Calu3 (cell line): ENCODE measurements around the gene CALCOCO1. TPM values are rescaled to one million over a fixed set of nuclear protein-coding genes. Genes with fewer than 3 reads are reported as not detected.

Experiments used
- BruUV-seq: library from RNA; stranded (reverse); fragments of 400-500 nt; replicated peaks from 2 replicates; lab custom pipeline; 2021; lab: Mats Ljungman, UMichigan
- CTCF ChIA-PET: fragments of 300-600 bp; sonication (Branson Sonifier 250); formaldehyde crosslinking; loops from one replicate; lab custom pipeline; 2022; ENCODE audit warnings: antibody characterized with exemption; lab: Charles Lee
- DNase-seq: peaks from one replicate; pipeline ENCODE4 v3.0.0; 2022
- H3K27ac Mint-ChIP-seq: one replicate; pipeline ENCODE4 v1.8.0; 2022; ENCODE audit warnings: mixed read lengths; ENCODE audit not compliant: unreplicated experiment
- H3K27me3 Mint-ChIP-seq: one replicate; pipeline ENCODE4 v1.8.0; 2022; ENCODE audit warnings: mixed read lengths; ENCODE audit not compliant: unreplicated experiment
- H3K36me3 Mint-ChIP-seq: one replicate; pipeline ENCODE4 v1.8.0; 2022; ENCODE audit warnings: mild to moderate bottlenecking, moderate library complexity, mixed read lengths; ENCODE audit not compliant: insufficient read depth, unreplicated experiment
- H3K4me1 Mint-ChIP-seq: one replicate; pipeline ENCODE4 v1.8.0; 2022; ENCODE audit warnings: mild to moderate bottlenecking, low read depth, mixed read lengths; ENCODE audit not compliant: unreplicated experiment
- H3K4me3 Mint-ChIP-seq: one replicate; pipeline ENCODE4 v1.8.0; 2022; ENCODE audit warnings: mild to moderate bottlenecking, low read depth, moderate library complexity, mixed read lengths; ENCODE audit not compliant: unreplicated experiment
- H3K9me3 Mint-ChIP-seq: one replicate; pipeline ENCODE4 v1.8.0; 2022; ENCODE audit warnings: low read depth, mixed read lengths; ENCODE audit not compliant: unreplicated experiment
- intact Hi-C: fragments of 100-400 bp; cut with micrococcal nuclease; formaldehyde crosslinking; loops from one replicate; pipeline ENCODE4 v1.10.0; 2022; ENCODE audit not compliant: unreplicated experiment
- total RNA-seq: library from RNA; stranded (reverse); gene quantifications from 2 replicates; pipeline ENCODE4 v1.2.3, GENCODE V29; 2022
- TF ChIP-seq, protein P1 (sequence below): fragments of 200-600 bp; IDR thresholded peaks from one replicate; pipeline ENCODE4 v1.8.0; 2022; ENCODE audit warnings: antibody characterized with exemption; ENCODE audit not compliant: unreplicated experiment

CALCOCO1 gene
- total RNA-seq, 1 experiment from 2014 or later, result 42.1 TPM

DNA sequence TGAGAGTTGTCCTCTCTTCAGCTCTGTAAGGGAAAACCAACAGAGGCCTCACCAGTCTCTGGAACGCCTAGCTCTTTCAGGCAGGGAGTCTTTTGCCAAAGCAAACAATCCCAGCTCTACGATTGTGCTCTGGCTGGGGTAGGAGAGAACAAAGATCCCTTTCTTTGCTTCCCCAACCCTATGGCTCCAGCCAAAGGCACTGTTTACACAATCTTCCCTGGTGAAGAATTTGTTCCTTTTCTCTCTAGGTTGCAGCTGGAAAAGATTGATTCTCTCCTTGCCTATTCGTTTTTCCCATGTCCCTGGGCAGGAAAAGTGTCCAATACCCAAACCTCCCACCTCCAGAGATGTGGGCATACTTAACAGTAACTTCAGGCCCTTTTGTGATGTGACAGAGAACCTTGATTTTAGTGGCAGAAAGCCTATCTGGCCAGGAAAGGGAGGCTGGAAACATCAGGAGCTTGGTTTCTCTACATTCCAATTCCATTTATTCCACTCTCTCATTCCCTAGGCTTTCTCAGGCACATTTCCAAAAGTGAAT is 68.2 kb downstream of the CALCOCO1 start:
- BruUV-seq, result no TSS peak
- H3K9me3 Mint-ChIP-seq, result no peaks in the 10 kb centered on the region
- TF ChIP-seq, protein P1, sequence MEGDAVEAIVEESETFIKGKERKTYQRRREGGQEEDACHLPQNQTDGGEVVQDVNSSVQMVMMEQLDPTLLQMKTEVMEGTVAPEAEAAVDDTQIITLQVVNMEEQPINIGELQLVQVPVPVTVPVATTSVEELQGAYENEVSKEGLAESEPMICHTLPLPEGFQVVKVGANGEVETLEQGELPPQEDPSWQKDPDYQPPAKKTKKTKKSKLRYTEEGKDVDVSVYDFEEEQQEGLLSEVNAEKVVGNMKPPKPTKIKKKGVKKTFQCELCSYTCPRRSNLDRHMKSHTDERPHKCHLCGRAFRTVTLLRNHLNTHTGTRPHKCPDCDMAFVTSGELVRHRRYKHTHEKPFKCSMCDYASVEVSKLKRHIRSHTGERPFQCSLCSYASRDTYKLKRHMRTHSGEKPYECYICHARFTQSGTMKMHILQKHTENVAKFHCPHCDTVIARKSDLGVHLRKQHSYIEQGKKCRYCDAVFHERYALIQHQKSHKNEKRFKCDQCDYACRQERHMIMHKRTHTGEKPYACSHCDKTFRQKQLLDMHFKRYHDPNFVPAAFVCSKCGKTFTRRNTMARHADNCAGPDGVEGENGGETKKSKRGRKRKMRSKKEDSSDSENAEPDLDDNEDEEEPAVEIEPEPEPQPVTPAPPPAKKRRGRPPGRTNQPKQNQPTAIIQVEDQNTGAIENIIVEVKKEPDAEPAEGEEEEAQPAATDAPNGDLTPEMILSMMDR, result no peak
- H3K36me3 Mint-ChIP-seq, result peaks cover under 1% of the 10 kb centered on the region
- peak; percentile 54 for DNase-seq
- H3K4me3 Mint-ChIP-seq, result peak overlapping the region; percentile 32
- H3K27ac Mint-ChIP-seq, result peak overlapping the region; percentile 75
- H3K27me3 Mint-ChIP-seq, result no peaks in the 10 kb centered on the region
- intact Hi-C loops, result no loop called here
- CTCF ChIA-PET, result interaction anchor here (1.5 kb wide), 1 partner anchor 120 kb away, joined by 3 read pairs; no protein-coding TSS in a partner anchor
- H3K4me1 Mint-ChIP-seq, result peaks cover 21% of the 10 kb centered on the region

Other genes starting within 250 kb of the CALCOCO1 start
- gene MAP3K12, start 228.0 kb downstream of the CALCOCO1 start, total RNA-seq, result 4.6 and 5.8 TPM in 2 replicates
- 20.7 and 21.8 TPM in 2 replicates for gene TARBP2, start 226.2 kb downstream of the CALCOCO1 start, total RNA-seq
- gene NPFF, start 220.0 kb downstream of the CALCOCO1 start, total RNA-seq, result not detected in 2 replicates
- gene ATF7, start 101.1 kb downstream of the CALCOCO1 start, total RNA-seq, result 18.0 and 24.9 TPM in 2 replicates
- 169 and 173 TPM in 2 replicates for gene ATP5MC2, start 51.4 kb downstream of the CALCOCO1 start, total RNA-seq
- gene CISTR, start 24.5 kb upstream of the CALCOCO1 start, total RNA-seq, result not detected in 2 replicates
- gene HOXC13, start 211.4 kb upstream of the CALCOCO1 start, total RNA-seq, result not detected in 2 replicates
- not detected in 2 replicates for gene HOXC12, start 227.5 kb upstream of the CALCOCO1 start, total RNA-seq
- gene HOXC11, start 245.7 kb upstream of the CALCOCO1 start, total RNA-seq, result not detected in 2 replicates
- not detected in 2 replicates for gene HOTAIR, start 247.5 kb upstream of the CALCOCO1 start, total RNA-seq